22Rv1 (cell line): ENCODE measurements around the gene STAG2.
"Not testable (repeated sequence)": the region's sequence is repeated elsewhere in the genome, so short reads cannot be mapped to it uniquely, and the experiment has no call there.

ENCODE experiments used
- H3K27ac ChIP-seq: fragments of 450-650 bp; 2 replicates; pipeline ENCODE4 v1.5.1; 2017
- CTCF ChIP-seq: fragments of 450-650 bp; IDR thresholded peaks from 2 replicates; pipeline ENCODE4 v1.5.1; 2017; ENCODE audit warnings: mild to moderate bottlenecking
- ZFX ChIP-seq: fragments of 450-650 bp; IDR thresholded peaks from 2 replicates; pipeline ENCODE4 v1.6.1; 2017; ENCODE audit warnings: antibody characterized with exemption, borderline replicate concordance

STAG2 gene

GRCh38 chrX:124087000-124087746 lies 125.7 kb downstream of the STAG2 start:
- TF ChIP-seq ZFX: no peak
- no peak for TF ChIP-seq CTCF
- no peak overlapping the region for H3K27ac ChIP-seq

GRCh38 chrX:124093222-124093621 lies 131.7 kb downstream of the STAG2 start:
- TF ChIP-seq CTCF (no peak), ZFX (no peak)
- no peak overlapping the region for H3K27ac ChIP-seq

- TF ChIP-seq CTCF: no peak
- TF ChIP-seq ZFX: no peak
- 0 out of 2 replicates have a peak overlapping the region, but pooled peaks have one; percentile 4 for H3K27ac ChIP-seq
Measured at GRCh38 chrX:124097116-124097515, 135.6 kb downstream of the STAG2 start.

GRCh38 chrX:124098089-124098488 lies 136.6 kb downstream of the STAG2 start:
- TF ChIP-seq ZFX: no peak
- peak; percentile 69 for TF ChIP-seq CTCF
- no peak overlapping the region for H3K27ac ChIP-seq

GRCh38 chrX:124103966-124104365 lies 142.5 kb downstream of the STAG2 start:
- no peak overlapping the region for H3K27ac ChIP-seq
- no peak for TF ChIP-seq CTCF
- no peak for TF ChIP-seq ZFX

GRCh38 chrX:124104512-124104911 lies 143.0 kb downstream of the STAG2 start:
- H3K27ac ChIP-seq: not testable (repeated sequence)

- TF ChIP-seq CTCF (no peak), ZFX (no peak)
- H3K27ac ChIP-seq: no peak overlapping the region
Measured at GRCh38 chrX:124113621-124114600, 152.4 kb downstream of the STAG2 start.
